ENCODE measurements around the gene AGAP9.
"Not testable (repeated sequence)": the region's sequence is repeated elsewhere in the genome, so short reads cannot be mapped to it uniquely, and the experiment has no call there.

- TF ChIP-seq CTCF, POLR2A (IDR thresholded peaks at IDR 0.05): not testable (repeated sequence)
Observed at GRCh38 chr10:47484786-47485185, 38.7 kb downstream of the AGAP9 start.

Measured in testis (tissue), 2 donors.